KMS-11 (cell line): ENCODE data around the gene CPVL.

Experiments used
- H2AFZ ChIP-seq: fragments of 200-600 bp; sonication (generic); 2 replicates; pipeline ENCODE4 v1.6.1; 2016; ENCODE audit warnings: antibody characterized with exemption, mixed run types, low read depth
- H3K27ac ChIP-seq: fragments of 200-600 bp; sonication (generic); 2 replicates; pipeline ENCODE4 v1.6.1; 2016; ENCODE audit warnings: mild to moderate bottlenecking, mixed run types
- H3K27me3 ChIP-seq: fragments of 200-600 bp; sonication (generic); 2 replicates; pipeline ENCODE4 v1.6.1; 2017; ENCODE audit warnings: mild to moderate bottlenecking, low read depth, mixed run types, moderate library complexity; ENCODE audit not compliant: insufficient read depth
- H3K36me3 ChIP-seq: fragments of 200-600 bp; sonication (generic); 2 replicates; pipeline ENCODE4 v1.6.1; 2017; ENCODE audit warnings: mild to moderate bottlenecking, mixed run types; ENCODE audit not compliant: insufficient read depth
- H3K4me1 ChIP-seq: fragments of 200-600 bp; sonication (generic); 2 replicates; pipeline ENCODE4 v1.6.1; 2016; ENCODE audit warnings: mild to moderate bottlenecking, low read depth, mixed run types; ENCODE audit not compliant: poor library complexity, severe bottlenecking
- H3K4me2 ChIP-seq: fragments of 200-600 bp; sonication (generic); 2 replicates; pipeline ENCODE4 v1.7.0; 2016; ENCODE audit warnings: mild to moderate bottlenecking, mixed run types
- H3K4me3 ChIP-seq: fragments of 200-600 bp; sonication (generic); IDR thresholded peaks from 2 replicates; pipeline ENCODE4 v1.6.1; 2017; ENCODE audit warnings: low read depth, low read length, mixed read lengths; ENCODE audit not compliant: insufficient read depth
- H3K79me2 ChIP-seq: fragments of 200-600 bp; sonication (generic); 2 replicates; pipeline ENCODE4 v1.6.1; 2016; ENCODE audit warnings: low read depth, mixed run types; ENCODE audit not compliant: insufficient read depth
- H3K9ac ChIP-seq: fragments of 200-600 bp; sonication (generic); 2 replicates; pipeline ENCODE4 v1.6.1; 2016; ENCODE audit warnings: mild to moderate bottlenecking, mixed run types
- H4K20me1 ChIP-seq: fragments of 200-600 bp; sonication (generic); 2 replicates; pipeline ENCODE4 v1.6.1; 2016; ENCODE audit warnings: mild to moderate bottlenecking, mixed run types; ENCODE audit not compliant: insufficient read depth
- TF ChIP-seq, protein P1 (sequence below): fragments of 200-600 bp; sonication (generic); conservative IDR thresholded peaks from 2 replicates; pipeline ENCODE4 v1.6.1; 2017; ENCODE audit warnings: low read depth, mild to moderate bottlenecking, antibody characterized with exemption, low read length, moderate library complexity, mixed read lengths

CPVL gene

DNA sequence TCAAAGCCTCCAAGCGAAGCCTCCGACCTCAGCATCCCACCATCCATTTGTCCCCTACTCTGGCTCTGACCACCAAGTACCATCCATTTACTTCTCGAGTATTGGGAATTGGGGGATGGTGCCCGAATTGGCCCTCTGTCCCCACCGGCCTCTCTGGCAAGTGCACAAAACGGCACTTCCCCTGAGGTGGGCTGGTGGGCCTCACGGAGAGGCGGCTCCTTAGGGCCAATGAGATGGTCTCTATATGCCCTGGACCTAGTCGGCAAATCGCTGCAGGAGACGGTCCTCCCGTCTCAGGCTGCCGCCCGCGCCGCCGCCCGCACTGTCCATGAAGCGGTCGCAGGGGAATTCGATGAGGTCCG, 191.0 kb downstream of the CPVL start:
- no peak overlapping the region for H3K4me2 ChIP-seq
- H3K4me3 ChIP-seq = no peak overlapping the region
- no peaks in the 10 kb centered on the region for H3K4me1 ChIP-seq
- no peaks in the 10 kb centered on the region for H3K27me3 ChIP-seq
- no peak overlapping the region for H3K27ac ChIP-seq
- no peak overlapping the region for H3K9ac ChIP-seq
- H3K79me2 ChIP-seq = no peaks in the 10 kb centered on the region
- no peaks in the 10 kb centered on the region for H3K36me3 ChIP-seq
- TF ChIP-seq, protein P1, sequence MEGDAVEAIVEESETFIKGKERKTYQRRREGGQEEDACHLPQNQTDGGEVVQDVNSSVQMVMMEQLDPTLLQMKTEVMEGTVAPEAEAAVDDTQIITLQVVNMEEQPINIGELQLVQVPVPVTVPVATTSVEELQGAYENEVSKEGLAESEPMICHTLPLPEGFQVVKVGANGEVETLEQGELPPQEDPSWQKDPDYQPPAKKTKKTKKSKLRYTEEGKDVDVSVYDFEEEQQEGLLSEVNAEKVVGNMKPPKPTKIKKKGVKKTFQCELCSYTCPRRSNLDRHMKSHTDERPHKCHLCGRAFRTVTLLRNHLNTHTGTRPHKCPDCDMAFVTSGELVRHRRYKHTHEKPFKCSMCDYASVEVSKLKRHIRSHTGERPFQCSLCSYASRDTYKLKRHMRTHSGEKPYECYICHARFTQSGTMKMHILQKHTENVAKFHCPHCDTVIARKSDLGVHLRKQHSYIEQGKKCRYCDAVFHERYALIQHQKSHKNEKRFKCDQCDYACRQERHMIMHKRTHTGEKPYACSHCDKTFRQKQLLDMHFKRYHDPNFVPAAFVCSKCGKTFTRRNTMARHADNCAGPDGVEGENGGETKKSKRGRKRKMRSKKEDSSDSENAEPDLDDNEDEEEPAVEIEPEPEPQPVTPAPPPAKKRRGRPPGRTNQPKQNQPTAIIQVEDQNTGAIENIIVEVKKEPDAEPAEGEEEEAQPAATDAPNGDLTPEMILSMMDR = no peak
- H4K20me1 ChIP-seq = no peaks in the 10 kb centered on the region
- no peak overlapping the region for H2AFZ ChIP-seq

DNA sequence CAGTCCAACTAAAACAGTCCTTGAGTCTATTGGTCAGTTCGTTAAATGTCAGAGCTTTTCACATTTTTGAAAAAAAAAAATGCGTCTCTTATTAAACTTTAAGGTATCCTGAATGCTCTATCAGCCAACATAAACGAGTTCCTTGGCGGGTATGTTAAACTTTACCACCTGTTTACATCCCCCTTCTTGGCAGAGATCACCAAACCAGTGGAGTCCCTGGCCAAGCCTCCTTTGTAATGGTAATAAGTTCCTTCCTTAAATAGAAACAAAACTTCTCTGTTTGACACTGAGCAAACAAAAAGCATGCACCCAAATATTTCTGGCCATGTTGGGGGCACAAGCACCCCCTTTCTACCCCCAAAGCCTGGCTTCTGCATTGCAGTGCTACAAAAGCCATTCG, 191.4 kb downstream of the CPVL start:
- TF ChIP-seq, protein P1 = no peak
- Histone ChIP-seq H3K4me3 (no peak overlapping the region), H4K20me1 (no peaks in the 10 kb centered on the region), H3K79me2 (no peaks in the 10 kb centered on the region), H2AFZ (no peak overlapping the region), H3K4me1 (no peaks in the 10 kb centered on the region), H3K27ac (no peak overlapping the region), H3K4me2 (no peak overlapping the region), H3K27me3 (no peaks in the 10 kb centered on the region), H3K36me3 (no peaks in the 10 kb centered on the region), H3K9ac (no peak overlapping the region)

DNA sequence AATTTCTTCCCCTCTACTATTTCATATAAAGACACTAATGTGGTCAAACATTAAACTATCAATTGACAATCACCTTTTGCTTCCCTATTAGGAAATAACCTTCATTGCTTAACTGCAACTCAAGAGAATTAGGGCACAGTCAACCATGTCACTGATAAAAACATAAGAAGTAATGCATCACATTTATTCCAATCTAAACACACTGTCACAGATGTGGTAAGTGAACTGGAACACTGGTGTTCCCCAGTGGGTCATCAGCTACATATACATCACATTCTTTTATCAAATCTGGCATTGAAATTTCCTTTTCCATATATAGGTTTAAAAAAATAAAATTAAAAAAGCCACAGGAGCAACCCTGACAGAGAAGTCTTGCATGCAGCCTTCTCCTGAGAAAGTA, 191.9 kb downstream of the CPVL start:
- H4K20me1 ChIP-seq = no peaks in the 10 kb centered on the region
- no peaks in the 10 kb centered on the region for H3K79me2 ChIP-seq
- no peaks in the 10 kb centered on the region for H3K4me1 ChIP-seq
- no peak overlapping the region for H2AFZ ChIP-seq
- no peaks in the 10 kb centered on the region for H3K36me3 ChIP-seq
- TF ChIP-seq, protein P1 = no peak
- H3K27ac ChIP-seq = no peak overlapping the region
- no peaks in the 10 kb centered on the region for H3K27me3 ChIP-seq
- no peak overlapping the region for H3K4me2 ChIP-seq
- H3K4me3 ChIP-seq = no peak overlapping the region
- H3K9ac ChIP-seq = no peak overlapping the region

DNA sequence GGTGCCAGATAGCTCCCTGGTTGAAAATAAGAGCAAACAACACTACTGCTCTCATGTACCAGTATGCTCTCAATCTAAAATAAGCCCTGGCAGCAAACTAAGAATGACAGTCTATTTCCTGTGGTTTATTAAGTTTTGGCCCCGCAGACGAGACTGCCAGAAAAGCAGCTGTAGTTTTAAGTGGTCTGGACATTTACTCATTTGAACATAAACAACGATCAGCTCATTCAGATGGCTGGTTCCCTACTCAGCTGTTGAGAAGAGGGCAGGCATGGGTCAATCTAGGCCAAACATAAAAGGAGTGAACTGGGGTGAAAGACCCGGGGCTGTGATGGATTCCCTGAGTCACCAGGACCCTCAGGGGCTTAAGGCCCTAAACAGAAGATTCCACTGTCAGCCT, 192.7 kb downstream of the CPVL start:
- no peak overlapping the region for H3K9ac ChIP-seq
- no peak overlapping the region for H3K27ac ChIP-seq
- H3K4me2 ChIP-seq = no peak overlapping the region
- H3K79me2 ChIP-seq = no peaks in the 10 kb centered on the region
- H3K36me3 ChIP-seq = no peaks in the 10 kb centered on the region
- TF ChIP-seq, protein P1 = no peak
- no peaks in the 10 kb centered on the region for H4K20me1 ChIP-seq
- no peak overlapping the region for H2AFZ ChIP-seq
- no peak overlapping the region for H3K4me3 ChIP-seq
- no peaks in the 10 kb centered on the region for H3K27me3 ChIP-seq
- no peaks in the 10 kb centered on the region for H3K4me1 ChIP-seq
